IMR-90 (cell line): ENCODE data around the gene ADAP1. TPM values are rescaled to one million over a fixed set of nuclear protein-coding genes. Genes with fewer than 3 reads are reported as not detected.

ENCODE experiments used
- ATAC-seq: fragments of 200-7000 bp; cut with Tn5 transposase; 2 replicates; pipeline ENCODE4 v1.9.1; 2020; ENCODE audit warnings: low read depth, mild to moderate bottlenecking, moderate library complexity
- BruUV-seq: library from RNA; stranded (reverse); fragments of 400-500 nt; replicated peaks from 2 replicates; lab custom pipeline; 2021; lab: Mats Ljungman, UMichigan
- CTCF ChIA-PET: fragments of 300-600 bp; formaldehyde crosslinking; extraction: SDS; loops from one replicate; lab custom pipeline; 2021; ENCODE audit warnings: antibody characterized with exemption; lab: Yijun Ruan, JAX
- POLR2A ChIA-PET: fragments of 300-600 bp; sonication (Branson Sonifier 250); formaldehyde crosslinking; loops from one replicate; lab custom pipeline; 2022; ENCODE audit warnings: antibody characterized with exemption; ENCODE audit not compliant: unreplicated experiment; lab: Charles Lee
- DNase-seq: peaks from one replicate; pipeline ENCODE4 v3.0.0; 2013
- H2AFZ ChIP-seq: replicated peaks from 2 replicates; pipeline ENCODE3; 2013; ENCODE audit warnings: low read length, mild to moderate bottlenecking; ENCODE audit not compliant: poor library complexity
- H2AK5ac ChIP-seq: 2 replicates; pipeline ENCODE4 v1.6.1; 2013; ENCODE audit warnings: low read depth, low read length, inconsistent platforms
- H2AK9ac ChIP-seq: replicated peaks from 2 replicates; pipeline ENCODE3; 2013; ENCODE audit warnings: mild to moderate bottlenecking, low read depth, low read length, moderate library complexity; ENCODE audit not compliant: poor library complexity
- H2BK120ac ChIP-seq: 2 replicates; pipeline ENCODE4 v1.6.1; 2013; ENCODE audit warnings: low read depth, low read length, inconsistent platforms
- H2BK15ac ChIP-seq: 3 replicates; pipeline ENCODE4 v1.6.1; 2013; ENCODE audit warnings: low read depth, low read length, inconsistent platforms
- H2BK20ac ChIP-seq: 2 replicates; pipeline ENCODE4 v1.6.1; 2013; ENCODE audit warnings: low read depth, mild to moderate bottlenecking, inconsistent platforms, low read length, moderate library complexity
- H2BK5ac ChIP-seq: 2 replicates; pipeline ENCODE4 v1.6.1; 2013; ENCODE audit warnings: mild to moderate bottlenecking, low read depth, low read length, inconsistent platforms; ENCODE audit not compliant: poor library complexity, severe bottlenecking
- H3K14ac ChIP-seq: replicated peaks from 2 replicates; pipeline ENCODE4 v1.6.1; 2013; ENCODE audit warnings: low read depth, low read length, inconsistent platforms
- H3K18ac ChIP-seq: 2 replicates; pipeline ENCODE4 v1.6.1; 2013; ENCODE audit warnings: low read depth, low read length, control low read depth
- H3K23ac ChIP-seq: 2 replicates; pipeline ENCODE4 v1.6.1; 2013; ENCODE audit warnings: low read depth, low read length, inconsistent platforms
- H3K27ac ChIP-seq: 2 replicates; pipeline ENCODE4 v1.5.1; 2013; ENCODE audit warnings: mild to moderate bottlenecking, control low read depth, low read length; ENCODE audit not compliant: insufficient read depth
- H3K27me3 ChIP-seq: 2 replicates; pipeline ENCODE4 v1.6.1; 2013; ENCODE audit warnings: low read length; ENCODE audit not compliant: control insufficient read depth, insufficient read depth
- H3K36me3 ChIP-seq: 2 replicates; pipeline ENCODE4 v1.6.1; 2013; ENCODE audit warnings: low read length, mixed read lengths; ENCODE audit not compliant: control insufficient read depth, insufficient read depth
- H3K4ac ChIP-seq: 2 replicates; pipeline ENCODE4 v1.6.1; 2013; ENCODE audit warnings: low read depth, low read length, inconsistent platforms
- H3K4me1 ChIP-seq: 2 replicates; pipeline ENCODE4 v1.6.1; 2013; ENCODE audit warnings: low read length, mixed read lengths; ENCODE audit not compliant: control insufficient read depth, insufficient read depth
- H3K4me2 ChIP-seq: 2 replicates; pipeline ENCODE4 v1.6.1; 2013; ENCODE audit warnings: low read depth, mild to moderate bottlenecking, control low read depth, low read length, moderate library complexity
- H3K4me3 ChIP-seq: 2 replicates; pipeline ENCODE4 v1.5.1; 2013; ENCODE audit warnings: low read depth, mild to moderate bottlenecking, control low read depth, low read length, moderate library complexity; ENCODE audit not compliant: insufficient read depth
- H3K56ac ChIP-seq: 2 replicates; pipeline ENCODE4 v1.6.1; 2013; ENCODE audit warnings: low read length, inconsistent platforms; ENCODE audit not compliant: insufficient read depth; ENCODE audit errors: extremely low read depth
- H3K79me1 ChIP-seq, 2 experiments: 2 replicates each; pipeline ENCODE4 v1.6.1; 2013; ENCODE audit warnings: low read length in 2 of 2, inconsistent platforms in 1 of 2, low read depth in 1 of 2
- H3K9ac ChIP-seq: 2 replicates; pipeline ENCODE4 v1.6.1; 2013; ENCODE audit warnings: low read depth, low read length, control low read depth
- H3K9me1 ChIP-seq: 2 replicates; pipeline ENCODE4 v1.6.1; 2013; ENCODE audit warnings: low read length, inconsistent platforms; ENCODE audit not compliant: insufficient read depth
- H3K9me3 ChIP-seq: 2 replicates; pipeline ENCODE4 v1.6.1; 2013; ENCODE audit warnings: low read length; ENCODE audit not compliant: control insufficient read depth, insufficient read depth
- H4K20me1 ChIP-seq: 2 replicates; pipeline ENCODE4 v1.6.1; 2013; ENCODE audit warnings: low read length, inconsistent platforms; ENCODE audit not compliant: insufficient read depth
- H4K5ac ChIP-seq: 2 replicates; pipeline ENCODE4 v1.6.1; 2013; ENCODE audit warnings: mild to moderate bottlenecking, low read depth, low read length, control low read depth
- H4K8ac ChIP-seq, 2 experiments: 2 replicates each; pipeline ENCODE4 v1.6.1; 2013; ENCODE audit warnings: low read depth in 2 of 2, low read length in 2 of 2, control low read depth in 1 of 2, inconsistent platforms in 1 of 2
- H4K91ac ChIP-seq: 2 replicates; pipeline ENCODE4 v1.6.1; 2013; ENCODE audit warnings: low read depth, low read length, inconsistent platforms; ENCODE audit not compliant: insufficient read depth
- BHLHE40 ChIP-seq: fragments of 150-350 bp; IDR thresholded peaks from 2 replicates; pipeline ENCODE4 v1.6.1; 2016; ENCODE audit warnings: mild to moderate bottlenecking, low read depth, low read length
- CEBPB ChIP-seq: IDR thresholded peaks from 2 replicates; pipeline ENCODE4 v1.6.1; 2012; ENCODE audit warnings: low read depth, low read length, improper control_type of control experiment
- CHD1 ChIP-seq: IDR thresholded peaks from 2 replicates; pipeline ENCODE4 v1.6.1; 2012; ENCODE audit warnings: low read depth, low read length, improper control_type of control experiment
- FOS ChIP-seq: fragments of 150-350 bp; IDR thresholded peaks from 2 replicates; pipeline ENCODE4 v1.6.1; 2016; ENCODE audit warnings: low read depth, low read length
- MAFK ChIP-seq: IDR thresholded peaks from 2 replicates; pipeline ENCODE4 v1.6.1; 2012; ENCODE audit warnings: low read depth, low read length, improper control_type of control experiment
- MAZ ChIP-seq: IDR thresholded peaks from 2 replicates; pipeline ENCODE4 v1.6.1; 2012; ENCODE audit warnings: low read depth, mild to moderate bottlenecking, low read length, improper control_type of control experiment, moderate library complexity, borderline replicate concordance
- NFE2L2 ChIP-seq: fragments of 150-350 bp; IDR thresholded peaks from 2 replicates; pipeline ENCODE4 v1.6.1; 2016; ENCODE audit warnings: low read depth, mild to moderate bottlenecking, low read length
- POLR2A ChIP-seq: IDR thresholded peaks from 2 replicates; pipeline ENCODE4 v1.6.1; 2012; ENCODE audit warnings: mild to moderate bottlenecking, low read depth, low read length
- RAD21 ChIP-seq: IDR thresholded peaks from 2 replicates; pipeline ENCODE4 v1.6.1; 2012; ENCODE audit warnings: low read length, improper control_type of control experiment
- RCOR1 ChIP-seq: IDR thresholded peaks from 2 replicates; pipeline ENCODE4 v1.6.1; 2012; ENCODE audit warnings: mild to moderate bottlenecking, low read length, improper control_type of control experiment; ENCODE audit not compliant: insufficient replicate concordance
- RFX5 ChIP-seq: IDR thresholded peaks from 2 replicates; pipeline ENCODE4 v1.8.0; 2012; ENCODE audit warnings: low read depth, mild to moderate bottlenecking, low read length, moderate library complexity
- SMC3 ChIP-seq: fragments of 150-350 bp; IDR thresholded peaks from 2 replicates; pipeline ENCODE4 v1.6.1; 2016; ENCODE audit warnings: low read depth, mild to moderate bottlenecking, antibody characterized with exemption, low read length, moderate library complexity
- WGBS, 2 experiments: methylation state at CpG; one replicate each; pipeline versions ENCODE4 v1.1.5 to v1.1.7; 2013; ENCODE audit warnings: missing lambda C conversion rate in 2 of 2; ENCODE audit not compliant: insufficient read length in 1 of 2; ENCODE audit errors: extremely low coverage in 2 of 2; 5-methylcytosine and 5-hydroxymethylcytosine counted together
- dilution Hi-C: fragments of 300-500 bp; cut with HindIII; formaldehyde crosslinking; loops from one replicate; pipeline ENCODE4 v1.14.3; 2018; ENCODE audit warnings: low sequenced_read_pairs; ENCODE audit not compliant: unreplicated experiment
- in situ Hi-C: fragments of 300-500 bp; cut with MboI; formaldehyde crosslinking; loops from 3 replicates; pipeline ENCODE4 v1.14.3; 2019; ENCODE audit warnings: low sequenced_read_pairs, inconsistent platforms, mixed read lengths
- intact Hi-C: fragments of 100-400 bp; cut with micrococcal nuclease; formaldehyde crosslinking; loops from 2 replicates; pipeline ENCODE4 v1.10.0; 2022
- polyA plus RNA-seq, 3 experiments: library from polyadenylated mRNA; depleted of rRNA; stranded (reverse); fragments of >200 nt; gene quantifications; 2 replicates each; pipeline ENCODE4 v1.2.3, GENCODE V29; 2012; ENCODE audit warnings: low replicate concordance in 1 of 3
- total RNA-seq: library from RNA; depleted of rRNA; stranded (reverse); fragments of >200 nt; gene quantifications from 2 replicates; pipeline ENCODE4 v1.2.3, GENCODE V29; 2012
- TF ChIP-seq, protein P1 (sequence below): conservative IDR thresholded peaks from 2 replicates; pipeline ENCODE4 v1.5.1; 2012; ENCODE audit warnings: mild to moderate bottlenecking, low read depth, low read length, improper control_type of control experiment
- TF ChIP-seq, protein P2 (sequence below): fragments of 150-350 bp; IDR thresholded peaks from 2 replicates; pipeline ENCODE4 v1.6.1; 2016; ENCODE audit warnings: low read depth, mild to moderate bottlenecking, low read length, moderate library complexity, borderline replicate concordance

Gene ADAP1
- total and polyA plus RNA-seq, 2 of the 4 experiments (the other 2 are of a cell fraction): 1.4 to 2.0 TPM

DNA sequence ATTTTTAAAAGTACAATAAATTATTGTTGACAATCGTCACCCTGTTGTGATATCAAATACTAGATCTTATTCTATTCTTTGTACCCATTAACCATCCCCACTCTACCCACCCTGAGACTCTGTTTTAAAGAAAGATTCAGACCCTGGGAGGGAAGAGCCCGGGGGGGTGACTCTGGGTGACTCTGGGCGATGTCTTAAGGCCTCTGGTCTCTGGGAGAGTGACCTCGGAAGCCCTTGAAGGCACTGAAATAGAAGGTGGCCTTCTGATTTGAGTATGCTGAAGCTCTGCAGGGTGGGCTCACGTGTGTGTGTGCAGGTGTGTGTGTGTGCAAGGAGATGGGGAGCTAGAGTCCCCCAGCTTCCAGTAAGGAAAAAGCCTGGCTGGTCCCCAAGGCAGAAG is 9.7 kb downstream of the ADAP1 start:
- Histone ChIP-seq H3K36me3 (no peaks in the 10 kb centered on the region), H3K4ac (no peak overlapping the region), H3K14ac (no peak overlapping the region), H4K8ac (no peak overlapping the region), H4K5ac (no peak overlapping the region), H3K9me3 (no peaks in the 10 kb centered on the region), H3K79me1 (no peaks in the 10 kb centered on the region), H3K4me3 (no peak overlapping the region), H3K23ac (no peak overlapping the region), H3K27ac (no peak overlapping the region), H3K9me1 (no peaks in the 10 kb centered on the region), H2AK5ac (no peak overlapping the region), H2BK5ac (no peak overlapping the region), H2AK9ac (no peak overlapping the region), H3K9ac (no peak overlapping the region), H2BK120ac (no peak overlapping the region), H3K18ac (no peak overlapping the region), H4K91ac (no peak overlapping the region), H4K20me1 (no peaks in the 10 kb centered on the region), H3K27me3 (peaks cover 6% of the 10 kb centered on the region), H2AFZ (no peak overlapping the region), H3K4me1 (no peaks in the 10 kb centered on the region), H3K4me2 (no peak overlapping the region), H2BK20ac (no peak overlapping the region), H3K56ac (no peak overlapping the region), H2BK15ac (no peak overlapping the region)
- ATAC-seq (no peak), DNase-seq (no peak)
- in situ Hi-C loops: no loop called here
- ChIA-PET POLR2A (no interaction called here), CTCF (no interaction called here)
- intact Hi-C loops: no loop called here
- no TSS peak for BruUV-seq
- WGBS, 2 experiments: no CpG with 5 or more reads among the region's 5 CpGs
- dilution Hi-C loops: no loop called here
- TF ChIP-seq FOS: no peak
- TF ChIP-seq RFX5: no peak
- TF ChIP-seq NFE2L2: no peak
- no peak for TF ChIP-seq RCOR1
- TF ChIP-seq RAD21: no peak
- TF ChIP-seq MAZ: no peak
- TF ChIP-seq, protein P1, sequence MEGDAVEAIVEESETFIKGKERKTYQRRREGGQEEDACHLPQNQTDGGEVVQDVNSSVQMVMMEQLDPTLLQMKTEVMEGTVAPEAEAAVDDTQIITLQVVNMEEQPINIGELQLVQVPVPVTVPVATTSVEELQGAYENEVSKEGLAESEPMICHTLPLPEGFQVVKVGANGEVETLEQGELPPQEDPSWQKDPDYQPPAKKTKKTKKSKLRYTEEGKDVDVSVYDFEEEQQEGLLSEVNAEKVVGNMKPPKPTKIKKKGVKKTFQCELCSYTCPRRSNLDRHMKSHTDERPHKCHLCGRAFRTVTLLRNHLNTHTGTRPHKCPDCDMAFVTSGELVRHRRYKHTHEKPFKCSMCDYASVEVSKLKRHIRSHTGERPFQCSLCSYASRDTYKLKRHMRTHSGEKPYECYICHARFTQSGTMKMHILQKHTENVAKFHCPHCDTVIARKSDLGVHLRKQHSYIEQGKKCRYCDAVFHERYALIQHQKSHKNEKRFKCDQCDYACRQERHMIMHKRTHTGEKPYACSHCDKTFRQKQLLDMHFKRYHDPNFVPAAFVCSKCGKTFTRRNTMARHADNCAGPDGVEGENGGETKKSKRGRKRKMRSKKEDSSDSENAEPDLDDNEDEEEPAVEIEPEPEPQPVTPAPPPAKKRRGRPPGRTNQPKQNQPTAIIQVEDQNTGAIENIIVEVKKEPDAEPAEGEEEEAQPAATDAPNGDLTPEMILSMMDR: no peak
- TF ChIP-seq MAFK: no peak
- TF ChIP-seq SMC3: no peak
- TF ChIP-seq, protein P2, sequence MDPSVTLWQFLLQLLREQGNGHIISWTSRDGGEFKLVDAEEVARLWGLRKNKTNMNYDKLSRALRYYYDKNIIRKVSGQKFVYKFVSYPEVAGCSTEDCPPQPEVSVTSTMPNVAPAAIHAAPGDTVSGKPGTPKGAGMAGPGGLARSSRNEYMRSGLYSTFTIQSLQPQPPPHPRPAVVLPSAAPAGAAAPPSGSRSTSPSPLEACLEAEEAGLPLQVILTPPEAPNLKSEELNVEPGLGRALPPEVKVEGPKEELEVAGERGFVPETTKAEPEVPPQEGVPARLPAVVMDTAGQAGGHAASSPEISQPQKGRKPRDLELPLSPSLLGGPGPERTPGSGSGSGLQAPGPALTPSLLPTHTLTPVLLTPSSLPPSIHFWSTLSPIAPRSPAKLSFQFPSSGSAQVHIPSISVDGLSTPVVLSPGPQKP: no peak
- TF ChIP-seq BHLHE40: no peak
- TF ChIP-seq POLR2A: no peak
- TF ChIP-seq CEBPB: no peak
- TF ChIP-seq CHD1: no peak
